Astrocyte (in vitro differentiated cells and primary cell): ENCODE results near the gene FNDC3B.

ENCODE experiments used
- CTCF ChIP-seq: IDR thresholded peaks from 2 replicates; pipeline ENCODE4 v1.5.1; 2011; ENCODE audit warnings: low read depth, mild to moderate bottlenecking, inconsistent platforms, low read length, moderate library complexity; ENCODE audit not compliant: insufficient read depth
- EZH2 ChIP-seq: IDR thresholded peaks from 2 replicates; pipeline ENCODE4 v1.6.1; 2012; ENCODE audit warnings: mild to moderate bottlenecking, low read length, inconsistent platforms; ENCODE audit not compliant: insufficient read depth

GRCh38 chr3:172170841-172171240 is 131.5 kb downstream of the FNDC3B start:
- TF ChIP-seq CTCF (no peak), EZH2 (no peak)
